CD4-positive, alpha-beta T cell treated with Interleukin-21 for 1 hour (primary cell): ENCODE data around the gene ANKRD13C.
"Not testable (repeated sequence)": the region's sequence is repeated elsewhere in the genome, so short reads cannot be mapped to it uniquely, and the experiment has no call there.

Source experiments
- DNase-seq: peaks from one replicate; pipeline ENCODE4 v3.0.0-alpha.2; 2020

The ANKRD13C gene

DNA sequence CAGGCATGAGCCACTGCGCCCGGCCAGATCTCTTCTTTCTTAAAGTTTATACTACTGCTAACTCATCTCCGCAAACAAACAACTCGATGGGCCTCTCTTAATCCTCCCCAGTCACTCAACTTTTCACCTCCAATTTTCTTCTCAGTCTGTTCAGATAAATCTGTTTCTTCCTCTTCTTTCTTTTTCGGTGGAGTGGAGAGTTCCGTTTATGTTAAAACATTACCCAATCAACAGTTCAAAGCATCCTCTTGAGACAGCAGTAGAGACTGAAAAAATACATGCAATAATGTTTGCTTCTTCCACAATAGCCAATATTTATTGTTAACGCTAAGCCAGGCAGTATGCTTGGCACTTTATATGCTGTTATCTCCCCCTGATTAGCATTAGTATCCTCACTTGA is 1.4 kb upstream of the ANKRD13C start:
- no peak for DNase-seq

GRCh38 chr1:70355111-70355407 is 537 bp upstream of the ANKRD13C start:
- DNase-seq: no peak

- peak; percentile 27 for DNase-seq
Observed at GRCh38 chr1:70353601-70354331, 756 bp downstream of the ANKRD13C start.

- no peak for DNase-seq
Observed at GRCh38 chr1:70353044-70353443, 1.5 kb downstream of the ANKRD13C start.

DNA sequence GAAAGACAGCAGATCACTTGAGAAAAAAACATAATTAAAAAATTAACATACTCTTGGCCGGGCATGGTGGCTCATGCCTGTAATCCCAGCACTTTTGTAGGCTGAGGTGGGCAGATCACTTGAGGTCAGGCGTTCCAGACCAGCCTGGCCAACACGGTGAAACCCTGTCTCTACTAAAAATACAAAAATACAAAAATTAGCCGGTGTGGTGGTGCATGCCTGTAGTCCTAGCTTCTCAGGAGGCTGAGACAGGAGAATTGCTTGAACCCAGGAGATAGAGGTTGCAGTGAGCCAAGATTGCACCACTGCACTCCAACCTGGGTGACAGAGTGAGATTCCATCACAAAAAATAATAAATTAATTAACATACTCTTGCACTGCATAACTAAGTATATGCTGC is 4.7 kb downstream of the ANKRD13C start:
- not testable (repeated sequence) for DNase-seq

DNA sequence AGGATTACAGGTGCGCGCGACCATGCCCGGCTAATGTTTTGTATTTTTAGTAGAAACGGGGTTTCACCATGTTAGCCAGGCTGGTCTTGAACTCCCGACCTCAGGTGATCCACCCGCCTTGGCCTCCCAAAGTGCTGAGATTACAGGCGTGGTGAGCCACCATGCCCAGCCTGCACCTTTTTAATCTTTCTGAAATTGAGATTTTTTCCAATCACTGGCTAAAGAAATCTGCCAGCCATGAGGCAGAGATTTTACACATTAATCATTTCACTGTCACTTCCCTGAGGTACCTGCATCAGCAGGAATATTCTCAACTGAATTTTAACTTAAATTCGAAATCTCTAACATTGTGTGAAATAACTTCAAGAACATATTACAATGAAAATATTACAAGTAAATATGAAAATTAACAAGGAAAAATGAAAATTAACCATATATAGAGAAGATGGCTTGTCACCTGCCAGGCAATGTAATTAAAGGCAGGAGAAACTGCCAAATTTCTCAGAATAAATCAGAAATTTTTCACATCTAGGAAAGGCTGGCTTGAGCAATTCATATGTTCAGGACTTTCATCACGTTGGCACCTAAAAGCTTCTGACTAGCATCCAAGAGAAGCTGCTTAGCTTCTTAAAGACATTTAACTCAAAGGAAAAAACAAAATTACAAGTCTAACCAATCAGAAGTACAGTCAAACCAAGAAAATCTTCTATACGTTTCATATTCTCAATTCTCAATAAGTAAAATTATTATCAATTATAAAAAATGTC is 5.9 kb downstream of the ANKRD13C start:
- DNase-seq: no peak

GRCh38 chr1:70339644-70340043 is 14.9 kb downstream of the ANKRD13C start:
- DNase-seq: not testable (repeated sequence)

GRCh38 chr1:70336050-70336449 is 18.5 kb downstream of the ANKRD13C start:
- no peak for DNase-seq

DNA sequence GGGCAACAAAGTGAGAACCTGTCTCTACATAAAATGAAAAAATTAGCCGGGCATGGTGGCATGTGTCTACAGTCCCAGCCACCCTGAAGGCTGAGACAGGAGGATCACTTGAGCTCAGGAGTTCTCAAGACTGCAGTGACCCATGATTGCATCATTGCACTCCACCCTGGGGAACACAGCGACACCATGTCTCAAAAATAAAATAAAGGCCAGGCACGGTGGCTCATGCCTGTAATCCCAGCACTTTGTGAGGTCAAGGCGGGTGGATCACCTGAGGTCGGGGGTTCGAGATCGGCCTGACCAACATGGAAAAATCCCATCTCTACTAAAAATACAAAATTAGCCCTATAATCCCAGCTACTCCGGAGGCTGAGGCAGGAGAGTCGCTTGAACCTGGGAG is 20.1 kb downstream of the ANKRD13C start:
- DNase-seq: no peak

- DNase-seq: no peak
Observed at GRCh38 chr1:70333245-70333644, 21.3 kb downstream of the ANKRD13C start.

DNA sequence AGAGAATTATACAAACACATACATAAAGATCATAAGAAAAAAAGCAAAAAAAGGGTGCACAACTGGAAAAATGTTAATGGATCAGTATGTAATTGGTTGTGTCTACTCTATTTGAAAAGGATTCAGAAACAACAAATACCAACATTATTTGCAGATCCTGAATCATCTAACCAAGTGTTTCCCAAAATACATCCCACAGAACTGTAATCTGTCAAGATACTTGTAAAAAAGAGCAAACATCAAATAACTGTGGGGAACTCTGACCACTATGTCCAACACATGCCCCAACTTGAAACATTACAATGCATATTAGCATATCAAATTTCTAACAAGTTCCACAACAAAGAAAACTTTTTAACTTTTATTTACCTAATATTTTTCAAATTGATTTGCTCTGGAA is 22.6 kb downstream of the ANKRD13C start:
- no peak for DNase-seq

GRCh38 chr1:70327306-70328076 is 27.0 kb downstream of the ANKRD13C start:
- no peak for DNase-seq

DNA sequence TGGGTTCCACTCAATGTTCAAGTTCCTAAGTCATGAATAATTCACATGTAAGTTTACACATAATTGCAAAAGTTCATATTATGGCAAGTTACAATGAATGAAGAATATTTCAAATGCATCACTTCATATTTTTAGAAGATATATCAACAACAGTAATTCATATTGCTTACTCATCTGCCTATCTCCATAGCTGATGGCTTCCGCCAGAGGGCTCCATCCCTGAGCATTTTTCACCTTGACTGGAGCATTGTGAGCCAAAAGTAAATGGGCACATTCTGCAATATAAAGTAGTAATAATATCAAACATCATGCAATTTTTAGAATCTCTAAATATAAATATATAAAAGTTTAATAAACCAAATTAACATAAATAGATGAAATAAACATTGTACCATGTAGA is 29.8 kb downstream of the ANKRD13C start:
- DNase-seq: no peak

GRCh38 chr1:70319750-70320149 is 34.8 kb downstream of the ANKRD13C start:
- no peak for DNase-seq

GRCh38 chr1:70318191-70318590 is 36.3 kb downstream of the ANKRD13C start:
- no peak for DNase-seq

DNA sequence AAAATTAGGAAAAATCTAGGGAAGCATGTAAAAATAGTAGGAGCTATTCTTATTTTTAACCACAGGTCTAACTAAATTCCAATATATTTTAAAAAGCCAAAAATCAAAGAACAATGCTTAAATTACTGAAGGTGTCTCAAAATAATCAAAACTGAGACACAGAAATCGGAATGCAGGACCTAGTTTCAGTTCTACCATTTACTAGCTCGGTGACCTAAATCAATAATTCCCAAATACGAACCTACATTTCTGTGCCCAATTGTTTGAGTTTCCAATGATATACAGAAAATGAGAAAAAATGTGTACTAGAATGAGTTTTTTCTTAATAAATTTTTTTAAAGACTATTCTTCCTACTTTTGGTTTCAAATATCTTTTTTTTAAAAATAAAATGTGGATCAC is 37.4 kb downstream of the ANKRD13C start:
- DNase-seq: no peak

DNA sequence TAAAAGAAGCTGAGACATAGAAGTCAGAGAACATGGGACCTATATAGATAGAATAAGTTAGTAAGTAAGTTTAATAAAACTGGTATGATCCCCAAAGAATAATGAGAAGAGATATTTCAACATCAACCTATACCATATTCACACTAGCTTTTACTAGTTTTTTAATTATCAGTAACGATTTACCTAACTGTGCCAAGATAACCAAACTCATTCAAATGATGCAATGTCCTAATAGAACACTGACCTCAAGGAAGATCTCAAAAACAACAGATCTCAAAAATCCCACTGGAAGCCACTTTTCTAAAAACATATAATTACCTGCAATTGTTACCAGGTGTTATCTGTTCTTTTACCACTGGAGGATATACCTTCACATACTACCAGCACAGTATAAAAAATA is 38.7 kb downstream of the ANKRD13C start:
- DNase-seq: no peak

GRCh38 chr1:70314706-70315304 is 39.7 kb downstream of the ANKRD13C start:
- no peak for DNase-seq

DNA sequence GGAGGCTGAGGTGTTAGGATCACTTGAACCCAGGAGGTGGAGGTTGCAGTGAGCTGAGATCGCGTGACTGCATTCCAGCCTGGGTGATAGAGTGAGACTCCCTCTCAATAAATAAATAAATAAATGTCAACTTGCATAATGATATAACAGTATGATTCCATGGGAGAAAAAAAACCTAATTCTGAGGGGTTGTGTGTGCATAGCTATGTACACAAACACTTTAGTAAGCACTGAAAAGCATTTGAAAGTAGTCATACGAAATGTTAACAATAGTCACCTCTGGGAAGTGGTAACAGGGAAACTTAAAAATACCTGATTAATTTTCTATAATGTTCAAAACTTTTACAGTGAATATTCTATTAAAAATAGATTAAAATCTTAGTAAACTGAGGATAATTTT is 43.2 kb downstream of the ANKRD13C start:
- no peak for DNase-seq

GRCh38 chr1:70299472-70299871 is 55.0 kb downstream of the ANKRD13C start:
- no peak for DNase-seq

DNA sequence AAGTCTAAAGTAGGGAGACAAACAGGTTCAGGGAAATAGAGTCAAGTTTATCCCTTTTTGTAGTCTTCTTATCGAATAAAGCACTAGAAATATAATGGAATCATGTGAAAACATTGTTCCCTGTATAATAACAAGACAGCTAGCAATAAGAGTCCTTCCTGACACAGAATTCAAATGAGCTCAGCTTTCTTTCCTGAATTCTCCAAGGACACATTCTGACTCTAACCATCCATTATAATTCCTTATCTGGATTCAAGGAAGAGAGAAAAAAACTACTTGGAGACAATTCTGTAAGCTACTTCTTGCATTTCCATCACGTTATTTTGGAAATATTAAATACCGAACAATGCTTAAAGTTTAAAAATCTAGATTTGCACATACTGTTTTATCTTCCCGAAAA is 58.8 kb downstream of the ANKRD13C start:
- no peak for DNase-seq

- no peak for DNase-seq
Observed at GRCh38 chr1:70293186-70293843, 61.2 kb downstream of the ANKRD13C start.

- no peak for DNase-seq
Observed at GRCh38 chr1:70290218-70290617, 64.3 kb downstream of the ANKRD13C start.
